NCI-H2107 treated with DMSO at 0.1 percent for 48 hours (cell line): ENCODE measurements around the gene CUEDC2.
"Not testable (repeated sequence)": the region's sequence is repeated elsewhere in the genome, so short reads cannot be mapped to it uniquely, and the experiment has no call there.

Experiments used
- DNase-seq: peaks from one replicate; lab custom pipeline; 2025; ENCODE audit not compliant: unreplicated experiment; lab: John Stamatoyannopoulos, UW

Gene CUEDC2

DNA sequence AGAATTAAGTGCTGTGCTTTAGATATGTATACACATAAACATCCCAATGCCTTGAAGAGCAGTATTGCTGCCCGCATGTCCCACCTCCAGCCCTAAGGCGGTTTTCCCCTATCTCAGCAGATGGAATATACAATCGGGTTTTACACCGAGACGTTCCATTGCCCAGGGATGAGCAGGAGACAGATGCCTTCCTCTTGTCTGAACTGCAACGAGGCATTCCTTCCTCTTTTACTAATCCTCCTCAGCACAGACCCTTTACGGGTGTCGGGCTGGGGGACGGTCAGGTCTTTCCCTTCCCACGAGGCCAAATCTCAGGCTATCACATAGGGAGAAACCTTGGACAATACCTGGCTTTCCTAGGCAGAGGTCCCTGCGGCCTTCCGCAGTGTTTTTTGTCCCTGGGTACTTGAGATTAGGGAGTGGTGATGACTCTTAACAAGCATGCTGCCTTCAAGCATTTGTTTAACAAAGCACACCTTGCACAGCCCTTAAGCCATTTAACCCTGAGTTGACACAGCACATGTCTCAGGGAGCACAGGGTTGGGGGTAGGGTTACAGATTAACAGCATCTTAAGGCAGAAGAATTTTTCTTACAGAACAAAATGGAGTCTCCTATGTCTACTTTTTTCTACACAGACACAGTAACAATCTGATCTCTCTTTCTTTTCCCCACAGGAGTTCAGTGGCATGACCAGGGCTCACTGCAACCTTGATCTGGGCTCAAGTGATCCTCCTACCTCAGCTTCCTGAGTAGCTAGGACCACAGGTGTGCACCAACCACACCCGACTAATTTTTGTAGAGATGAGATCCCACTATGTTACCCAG is 22.5 kb upstream of the CUEDC2 start:
- not testable (repeated sequence) for DNase-seq

DNA sequence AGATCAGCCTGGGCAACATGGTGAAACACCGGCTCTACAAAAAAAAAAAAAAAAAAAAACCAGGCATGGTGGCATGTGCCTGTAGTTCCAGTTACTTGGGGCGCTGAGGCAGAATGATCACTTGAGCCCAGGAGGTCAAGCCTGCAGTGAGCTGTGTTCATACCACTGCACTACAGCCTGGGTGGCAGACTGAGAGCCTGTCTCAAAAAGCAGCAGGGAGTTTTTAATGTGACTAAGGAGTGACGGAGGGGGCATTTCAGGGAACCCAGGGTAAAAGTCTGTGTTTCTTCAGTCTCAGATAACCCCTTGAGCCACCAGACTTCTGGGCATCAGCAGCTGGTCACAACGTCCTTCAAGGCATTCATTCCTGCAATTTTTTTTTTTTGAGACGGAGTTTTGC is 21.1 kb upstream of the CUEDC2 start:
- no peak for DNase-seq

GRCh38 chr10:102452672-102453340 is 20.4 kb upstream of the CUEDC2 start:
- DNase-seq: no peak

DNA sequence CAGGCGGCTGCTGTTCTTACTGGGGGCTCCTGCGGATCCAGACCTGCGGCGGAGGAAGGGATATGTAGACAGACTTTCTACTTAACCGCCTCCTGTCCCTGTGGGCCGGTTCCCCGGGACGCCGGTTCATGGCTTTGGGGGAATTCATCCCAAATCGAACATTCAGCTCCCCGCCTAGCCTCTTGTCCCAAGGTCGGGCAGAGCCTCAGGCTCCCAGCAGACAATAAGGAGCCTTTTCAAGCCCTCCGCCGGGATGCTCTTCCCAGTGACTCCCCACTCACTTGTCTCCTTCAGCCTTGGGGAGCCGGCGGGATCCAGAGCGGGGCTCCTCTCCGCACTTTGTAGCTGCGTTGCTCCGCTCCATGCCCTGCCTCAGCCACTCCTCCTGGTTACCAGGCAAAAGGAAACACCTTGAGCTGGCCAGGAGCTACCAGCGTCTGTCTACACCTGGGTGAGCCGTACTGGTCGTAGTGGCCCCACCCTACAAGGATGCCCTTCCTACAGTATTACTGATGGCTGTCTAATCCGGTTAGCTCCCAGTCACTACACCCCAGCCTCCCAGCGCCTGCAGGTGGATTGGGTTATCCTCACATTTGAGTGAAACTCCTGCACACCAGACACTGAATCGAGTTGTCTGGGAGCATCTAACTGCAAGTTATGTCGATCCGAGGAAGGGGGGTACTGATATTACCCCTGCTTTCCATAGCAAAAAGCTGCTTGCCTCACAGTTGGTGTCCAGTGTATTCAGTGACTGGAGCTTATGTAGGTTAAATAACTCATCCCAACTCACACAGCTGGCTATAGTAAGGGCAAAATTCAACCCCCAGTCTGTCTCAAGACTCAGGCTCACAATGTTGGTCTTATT is 19.0 kb upstream of the CUEDC2 start, which contains the start of gene C10orf95:
C10orf95 (minus strand) TSS at position 439 of the 865 bp plus-strand sequence. CDS start 450 bp downstream, outside the sequence.
- no peak for DNase-seq

DNA sequence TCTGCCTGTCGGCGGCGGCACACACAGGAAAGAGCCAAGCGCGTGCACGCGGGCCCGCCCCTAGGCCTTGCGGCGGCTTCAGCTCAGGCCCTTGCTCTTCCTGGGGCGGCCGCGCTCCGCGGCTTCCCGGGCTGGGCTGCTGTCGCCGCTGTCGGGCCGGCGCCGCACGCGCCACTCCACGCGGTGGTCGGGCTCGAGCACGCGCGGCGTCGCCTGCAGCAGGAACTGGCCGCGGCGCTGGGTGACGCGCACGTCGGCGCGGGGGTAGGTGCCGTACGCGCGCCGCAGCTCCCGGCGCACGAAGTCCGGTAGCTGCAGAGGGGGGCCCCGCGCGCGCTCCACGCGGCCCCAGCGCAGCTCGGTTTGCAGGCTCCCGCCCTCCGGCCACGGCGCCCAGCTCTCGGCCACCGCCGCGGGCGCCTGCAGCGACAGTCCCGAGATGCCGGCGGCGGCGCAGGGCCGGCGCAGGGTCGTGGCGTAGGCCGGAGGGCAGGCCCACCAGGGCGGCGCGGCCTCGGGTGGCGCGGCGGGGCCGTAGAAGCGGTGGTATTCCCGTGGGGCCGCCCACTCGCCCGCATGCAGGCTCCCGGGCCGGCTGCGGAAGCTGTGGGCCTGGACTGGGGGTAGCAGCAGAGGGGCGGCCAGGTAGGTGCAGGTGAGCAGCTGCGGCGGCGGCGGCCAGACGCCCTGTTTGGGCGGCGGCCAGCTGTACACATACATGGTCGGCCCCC is 18.2 kb upstream of the CUEDC2 start:
- peak; percentile 18 for DNase-seq

GRCh38 chr10:102450124-102450373 is 17.7 kb upstream of the CUEDC2 start:
- DNase-seq: no peak

GRCh38 chr10:102449321-102450123 is 17.1 kb upstream of the CUEDC2 start:
- peak; percentile 52 for DNase-seq

DNA sequence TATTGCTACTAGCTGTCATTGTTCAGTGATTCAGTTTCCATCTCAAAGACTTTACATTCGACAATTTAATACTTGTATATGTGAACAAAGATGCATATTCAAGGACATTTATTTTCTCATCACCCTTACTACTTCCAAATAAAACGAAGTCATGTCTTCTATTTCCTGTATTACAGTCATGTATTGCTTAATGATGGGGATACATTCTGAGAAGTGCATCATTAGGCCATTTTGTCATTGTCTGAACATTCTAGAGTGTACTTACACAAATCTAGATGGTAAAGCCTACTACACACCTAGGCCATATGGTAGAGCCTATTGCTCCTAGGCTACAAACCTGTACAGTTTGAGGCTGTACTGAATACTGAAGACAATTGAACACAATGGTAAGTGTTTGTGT is 12.5 kb upstream of the CUEDC2 start:
- DNase-seq: no peak

GRCh38 chr10:102438374-102438773 is 6.0 kb upstream of the CUEDC2 start:
- no peak for DNase-seq

DNA sequence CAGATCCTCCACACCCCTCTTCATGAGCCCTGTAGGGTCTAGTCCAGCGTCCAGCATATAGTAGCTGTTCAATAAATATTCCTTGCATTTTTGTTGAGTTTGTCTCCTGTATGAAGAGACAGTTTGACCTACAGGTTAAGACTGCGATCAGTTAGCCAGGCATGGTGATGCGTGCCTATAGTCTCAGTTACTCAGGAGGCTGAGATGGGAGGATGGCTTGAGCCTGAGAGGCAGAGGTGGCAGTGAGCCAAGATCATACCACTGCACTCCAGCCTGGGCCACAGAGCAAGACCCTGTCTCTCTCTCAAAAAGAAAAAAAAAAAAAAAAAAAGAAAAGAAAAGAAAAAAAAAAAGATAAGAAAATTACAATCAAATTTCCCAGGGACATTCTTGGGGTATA is 5.1 kb upstream of the CUEDC2 start:
- no peak for DNase-seq

DNA sequence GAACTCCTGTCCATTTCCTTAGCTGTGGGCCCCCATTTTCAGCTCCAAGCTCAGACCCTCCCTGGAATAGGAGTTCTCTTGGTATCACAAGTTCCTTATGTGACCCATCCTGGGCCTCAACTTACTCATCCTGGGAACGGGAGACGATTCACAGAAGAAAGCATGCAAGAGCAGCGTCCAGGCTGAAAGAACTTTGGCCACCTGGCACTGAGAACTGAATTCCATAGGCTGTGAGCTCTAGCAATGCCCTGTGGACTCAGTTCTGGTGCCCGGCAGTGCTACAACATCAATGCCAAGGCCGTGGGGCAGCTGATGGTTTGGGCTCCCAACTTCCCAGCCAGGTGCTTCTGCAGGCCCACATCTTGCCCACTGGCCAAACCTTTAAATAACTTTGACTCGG is 3.9 kb upstream of the CUEDC2 start:
- DNase-seq: no peak

DNA sequence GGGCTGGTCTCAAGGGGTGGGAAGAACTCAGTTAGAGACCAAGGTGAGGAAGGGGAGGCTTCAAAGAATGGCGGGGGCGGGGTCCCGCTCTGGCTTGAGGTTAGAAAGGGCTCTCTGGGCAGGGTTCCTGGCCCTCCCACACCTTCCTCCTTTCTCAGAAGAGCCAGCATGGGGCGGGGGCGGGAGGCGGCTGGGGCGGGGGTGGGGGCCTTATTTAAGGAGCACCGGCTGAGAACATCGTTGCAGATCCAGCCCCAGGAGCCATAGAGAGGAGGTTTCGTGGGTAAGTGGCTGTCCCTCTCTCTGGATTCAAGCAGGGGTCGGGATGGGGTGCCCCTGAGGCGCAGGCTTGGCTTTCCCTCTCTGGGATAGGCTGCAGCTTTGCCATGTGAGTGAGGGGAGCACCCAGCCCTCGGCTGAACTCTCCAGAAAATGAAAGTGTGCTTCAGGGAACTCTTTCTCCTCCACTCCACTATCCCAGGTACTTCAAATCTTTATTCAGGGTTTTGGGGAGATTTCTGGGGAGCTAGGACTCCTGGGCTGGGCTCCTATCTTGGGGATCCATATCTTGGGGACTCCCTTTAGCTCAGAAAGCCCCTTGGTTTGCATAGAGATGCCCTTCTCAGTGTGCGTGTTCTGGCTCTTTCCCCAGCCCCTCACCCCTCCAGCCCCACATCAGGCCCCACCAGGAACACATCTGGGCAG is 3.3 kb upstream of the CUEDC2 start:
- DNase-seq: no peak

DNA sequence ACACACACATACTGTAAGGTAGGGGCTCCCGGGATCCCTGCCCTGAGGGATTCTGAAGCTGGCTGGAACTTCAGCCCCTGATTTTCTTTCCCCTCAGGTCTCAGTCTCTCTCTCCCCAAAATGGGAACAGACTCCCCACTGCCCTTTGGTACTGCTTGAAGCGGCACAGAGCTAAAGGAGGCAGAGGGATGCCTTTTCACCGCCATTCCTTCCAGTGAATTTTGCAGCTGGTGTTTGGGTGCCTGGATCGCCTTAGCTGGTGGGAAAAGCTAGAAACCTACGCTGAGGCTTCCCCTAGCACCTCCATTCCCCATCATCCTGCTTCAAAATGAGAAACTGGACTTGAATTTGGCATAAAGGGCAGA is 2.7 kb upstream of the CUEDC2 start:
- no peak for DNase-seq

GRCh38 chr10:102434394-102435132 is 2.2 kb upstream of the CUEDC2 start:
- DNase-seq: no peak

- no peak for DNase-seq
These were observed 1.3 kb upstream of the CUEDC2 start for GRCh38 chr10:102433619-102434046.

DNA sequence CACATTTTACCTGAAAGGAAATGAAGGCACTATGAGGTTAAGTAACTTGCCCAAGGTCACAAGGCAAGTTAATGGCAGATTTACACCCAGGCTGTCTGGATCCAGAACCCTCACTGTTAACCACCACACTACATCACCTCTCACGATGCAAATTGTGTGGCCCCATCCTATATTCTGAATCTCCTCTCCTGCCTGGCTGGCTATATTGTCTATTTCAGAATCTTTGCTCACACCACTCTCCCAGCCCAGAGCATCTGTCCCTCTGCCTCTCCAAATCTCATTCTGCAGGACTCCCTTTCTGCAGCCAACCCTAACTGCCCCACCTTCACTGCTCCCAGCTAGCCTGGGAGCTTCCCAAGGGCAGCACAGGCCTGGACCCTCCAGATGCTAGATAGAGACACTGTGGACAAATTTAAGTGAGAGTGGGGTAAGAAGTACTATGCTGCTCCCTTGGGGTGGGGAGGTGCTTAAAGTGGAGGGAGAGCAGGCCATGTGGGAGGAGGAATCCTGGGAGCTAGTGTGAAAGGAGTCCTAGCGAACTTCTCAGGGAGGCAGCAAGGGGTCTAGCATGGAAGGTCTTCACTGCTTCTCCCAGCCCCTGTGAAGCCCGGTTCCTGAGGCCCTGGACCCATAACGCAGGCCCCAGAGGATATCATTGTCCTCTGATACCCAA is 786 bp downstream of the CUEDC2 start:
- no peak for DNase-seq

GRCh38 chr10:102429468-102429867 is 2.9 kb downstream of the CUEDC2 start:
- DNase-seq: no peak

GRCh38 chr10:102426803-102427287 is 5.5 kb downstream of the CUEDC2 start:
- DNase-seq: no peak
